Liver (tissue), 9 donors: ENCODE measurements around the gene TAF11L13. TPM values are rescaled to one million over a fixed set of nuclear protein-coding genes. Genes with fewer than 3 reads are reported as not detected.

Source experiments
- DNase-seq: peaks from one replicate; pipeline ENCODE4 v3.0.0-alpha.2; 2017; ENCODE audit warnings: low spot score
- H3K27ac ChIP-seq, 2 donors: one replicate each; pipeline ENCODE4 v1.7.0; 2013; ENCODE audit warnings: inconsistent platforms in 2 of 2, low read length in 2 of 2, control low read depth in 1 of 2, low read depth in 1 of 2, mild to moderate bottlenecking in 1 of 2
- H3K27me3 ChIP-seq, 4 donors: one replicate each; pipeline versions ENCODE4 v1.6.1 to v1.7.0; 2013; ENCODE audit warnings: low read length in 3 of 4, inconsistent platforms in 1 of 4, mild to moderate bottlenecking in 1 of 4, moderate library complexity in 1 of 4; ENCODE audit not compliant: control insufficient read depth in 4 of 4, insufficient read depth in 4 of 4
- H3K36me3 ChIP-seq, 4 donors: one replicate each; pipeline versions ENCODE4 v1.6.1 to v1.7.0; 2013; ENCODE audit warnings: low read length in 3 of 4, mild to moderate bottlenecking in 3 of 4, low read depth in 1 of 4, moderate library complexity in 1 of 4; ENCODE audit not compliant: control insufficient read depth in 4 of 4, insufficient read depth in 3 of 4
- H3K4me1 ChIP-seq, 4 donors: one replicate each; pipeline versions ENCODE4 v1.6.1 to v1.7.0; 2013; ENCODE audit warnings: low read length in 3 of 4, mild to moderate bottlenecking in 3 of 4, moderate library complexity in 1 of 4; ENCODE audit not compliant: control insufficient read depth in 4 of 4, insufficient read depth in 4 of 4
- H3K4me3 ChIP-seq, 3 donors: one replicate each; pipeline versions ENCODE4 v1.6.1 to v1.7.0; 2013; ENCODE audit warnings: low read length in 3 of 3, control low read depth in 1 of 3, low read depth in 1 of 3, mild to moderate bottlenecking in 1 of 3
- H3K9ac ChIP-seq, 2 donors: one replicate each; pipeline ENCODE4 v1.7.0; 2013; ENCODE audit warnings: low read length in 2 of 2, mild to moderate bottlenecking in 2 of 2, moderate library complexity in 2 of 2, control low read depth in 1 of 2, low read depth in 1 of 2
- H3K9me3 ChIP-seq, 4 donors: one replicate each; pipeline versions ENCODE4 v1.6.1 to v1.7.0; 2013; ENCODE audit warnings: low read length in 3 of 4; ENCODE audit not compliant: control insufficient read depth in 4 of 4
- EGR1 ChIP-seq, 2 donors: IDR thresholded peaks; 2 replicates each; pipeline ENCODE4 v1.6.1; 2016 to 2018; ENCODE audit warnings: antibody characterized with exemption in 2 of 2, low read depth in 2 of 2
- FOXA1 ChIP-seq: IDR thresholded peaks from 2 replicates; pipeline ENCODE4 v1.6.1; 2016; ENCODE audit warnings: antibody characterized with exemption
- FOXA2 ChIP-seq: IDR thresholded peaks from 2 replicates; pipeline ENCODE4 v1.6.1; 2016; ENCODE audit warnings: antibody characterized with exemption
- GABPA ChIP-seq, 2 donors: IDR thresholded peaks in 1 of 2; conservative IDR thresholded peaks in 1 of 2; 2 replicates each; pipeline ENCODE4 v1.6.1; 2016; ENCODE audit warnings: antibody characterized with exemption in 2 of 2, mild to moderate bottlenecking in 1 of 2, moderate library complexity in 1 of 2
- HNF4A ChIP-seq, 2 donors: conservative IDR thresholded peaks; 2 replicates each; pipeline ENCODE4 v1.6.1; 2016; ENCODE audit warnings: antibody characterized with exemption in 2 of 2, mild to moderate bottlenecking in 2 of 2
- JUND ChIP-seq, 2 donors: IDR thresholded peaks; 2 replicates each; pipeline ENCODE4 v1.6.1; 2016; ENCODE audit warnings: antibody characterized with exemption in 2 of 2
- NR2F2 ChIP-seq: IDR thresholded peaks from 2 replicates; pipeline ENCODE4 v1.6.1; 2016; ENCODE audit warnings: antibody characterized with exemption
- RAD21 ChIP-seq, 2 donors: IDR thresholded peaks; 2 replicates each; pipeline ENCODE4 v1.6.1; 2016; ENCODE audit warnings: antibody characterized with exemption in 2 of 2, mild to moderate bottlenecking in 2 of 2
- RXRA ChIP-seq, 2 donors: IDR thresholded peaks; 2 replicates each; pipeline ENCODE4 v1.6.1; 2017 to 2018; ENCODE audit warnings: antibody characterized with exemption in 2 of 2, mild to moderate bottlenecking in 1 of 2
- SP1 ChIP-seq: IDR thresholded peaks from 2 replicates; pipeline ENCODE4 v1.6.1; 2018; ENCODE audit warnings: antibody characterized with exemption, mild to moderate bottlenecking
- TAF1 ChIP-seq: conservative IDR thresholded peaks from 2 replicates; pipeline ENCODE4 v1.6.1; 2016; ENCODE audit warnings: antibody characterized with exemption, mild to moderate bottlenecking
- YY1 ChIP-seq: IDR thresholded peaks from 2 replicates; pipeline ENCODE4 v1.6.1; 2016; ENCODE audit warnings: antibody characterized with exemption, mild to moderate bottlenecking
- WGBS: extraction: QIAGEN DNeasy Blood & Tissue Kit; methylation state at CpG from one replicate; pipeline ENCODE4 v1.1.7; 2013; 5-methylcytosine and 5-hydroxymethylcytosine counted together
- polyA plus RNA-seq, 2 donors: library from polyadenylated mRNA; stranded (reverse) in 1 of 2; unstranded in 1 of 2; fragments of 200-250 nt in 1 of 2; fragments of >200 nt in 1 of 2; fragmentation: Nextera tagmentation in 1 of 2; extraction: Ambion mirVana in 1 of 2; gene quantifications; one replicate each; pipeline versions ENCODE4 v1.2.1 to v1.2.3, GENCODE V29; 2013 to 2015
- total RNA-seq, 2 donors: library from RNA; depleted of rRNA; stranded (reverse); fragments of >200 nt; gene quantifications; one replicate each; pipeline ENCODE4 v1.2.3, GENCODE V29; 2014
- TF ChIP-seq, protein P1 (sequence below): IDR thresholded peaks from 2 replicates; pipeline ENCODE4 v1.6.1; 2016; ENCODE audit warnings: antibody characterized with exemption
- TF ChIP-seq, protein P2 (sequence below): IDR thresholded peaks from 2 replicates; pipeline ENCODE4 v1.6.1; 2016; ENCODE audit warnings: antibody characterized with exemption
- TF ChIP-seq, protein P3 (sequence below): IDR thresholded peaks from 2 replicates; pipeline ENCODE4 v1.6.1; 2016; ENCODE audit warnings: antibody characterized with exemption
- TF ChIP-seq, protein P4 (sequence below): fragments of 150-350 bp; IDR thresholded peaks from 2 replicates; pipeline ENCODE4 v1.5.1; 2017; ENCODE audit warnings: improper control_type of control experiment, low read depth, low read length; ENCODE audit not compliant: missing input control
- TF ChIP-seq, protein P5 (sequence below): IDR thresholded peaks from 2 replicates; pipeline ENCODE4 v1.6.1; 2016; ENCODE audit warnings: antibody characterized with exemption, mild to moderate bottlenecking
- donor health status: healthy.
- donor health status: healthy.
- donor health status: healthy.
- donor health status: healthy.
- donor health status: healthy.

TAF11L13 gene
- total and polyA plus RNA-seq, 4 donors: not detected

DNA sequence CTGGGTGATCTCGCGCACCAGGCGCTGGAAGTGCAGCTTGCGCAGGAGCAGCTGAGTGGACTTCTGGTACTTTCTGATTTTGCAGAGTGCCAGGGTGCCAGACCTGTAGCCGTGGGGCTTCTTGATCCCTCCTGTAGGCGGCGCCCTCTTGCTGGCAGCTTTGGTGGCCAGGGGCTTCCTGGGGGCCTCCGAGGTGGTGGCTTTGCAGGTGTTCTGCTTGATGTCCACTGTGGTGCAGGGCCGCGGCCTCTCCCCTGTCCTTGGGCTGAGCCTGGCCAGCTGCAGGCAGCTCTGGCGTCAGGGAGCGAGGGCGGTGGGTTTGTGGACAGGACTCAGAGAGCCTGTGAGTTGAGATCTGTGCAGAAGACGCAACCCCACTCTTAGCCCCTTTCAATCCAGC is 38.5 kb downstream of the TAF11L13 start:
- no peak for DNase-seq
- Histone ChIP-seq H3K27me3 (no peaks in the 10 kb centered on the region), H3K36me3 (no peaks in the 10 kb centered on the region), H3K4me3 (no peak overlapping the region), H3K4me1 (no peaks in the 10 kb centered on the region), H3K9me3 (peaks cover 0 to 3% (median 0%) of the 10 kb centered on the region in 4 donors), H3K27ac (no peak overlapping the region), H3K9ac (no peak overlapping the region)
- TF ChIP-seq RAD21 (IDR thresholded peaks at IDR 0.05): no peak
- no peak for TF ChIP-seq GABPA (IDR thresholded peaks at IDR 0.05 in 1 of 2, conservative IDR thresholded peaks at IDR 0.05 in 1 of 2)
- no peak for TF ChIP-seq TAF1
- no peak for TF ChIP-seq FOXA2
- TF ChIP-seq, protein P1, sequence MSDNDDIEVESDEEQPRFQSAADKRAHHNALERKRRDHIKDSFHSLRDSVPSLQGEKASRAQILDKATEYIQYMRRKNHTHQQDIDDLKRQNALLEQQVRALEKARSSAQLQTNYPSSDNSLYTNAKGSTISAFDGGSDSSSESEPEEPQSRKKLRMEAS: no peak
- TF ChIP-seq NR2F2: no peak
- TF ChIP-seq YY1: no peak
- TF ChIP-seq, protein P2, sequence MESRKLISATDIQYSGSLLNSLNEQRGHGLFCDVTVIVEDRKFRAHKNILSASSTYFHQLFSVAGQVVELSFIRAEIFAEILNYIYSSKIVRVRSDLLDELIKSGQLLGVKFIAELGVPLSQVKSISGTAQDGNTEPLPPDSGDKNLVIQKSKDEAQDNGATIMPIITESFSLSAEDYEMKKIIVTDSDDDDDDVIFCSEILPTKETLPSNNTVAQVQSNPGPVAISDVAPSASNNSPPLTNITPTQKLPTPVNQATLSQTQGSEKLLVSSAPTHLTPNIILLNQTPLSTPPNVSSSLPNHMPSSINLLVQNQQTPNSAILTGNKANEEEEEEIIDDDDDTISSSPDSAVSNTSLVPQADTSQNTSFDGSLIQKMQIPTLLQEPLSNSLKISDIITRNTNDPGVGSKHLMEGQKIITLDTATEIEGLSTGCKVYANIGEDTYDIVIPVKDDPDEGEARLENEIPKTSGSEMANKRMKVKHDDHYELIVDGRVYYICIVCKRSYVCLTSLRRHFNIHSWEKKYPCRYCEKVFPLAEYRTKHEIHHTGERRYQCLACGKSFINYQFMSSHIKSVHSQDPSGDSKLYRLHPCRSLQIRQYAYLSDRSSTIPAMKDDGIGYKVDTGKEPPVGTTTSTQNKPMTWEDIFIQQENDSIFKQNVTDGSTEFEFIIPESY: no peak
- no peak for TF ChIP-seq FOXA1
- TF ChIP-seq, protein P3, sequence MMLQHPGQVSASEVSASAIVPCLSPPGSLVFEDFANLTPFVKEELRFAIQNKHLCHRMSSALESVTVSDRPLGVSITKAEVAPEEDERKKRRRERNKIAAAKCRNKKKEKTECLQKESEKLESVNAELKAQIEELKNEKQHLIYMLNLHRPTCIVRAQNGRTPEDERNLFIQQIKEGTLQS: no peak
- WGBS: 90% methylated on average over 14 of the region's 14 CpGs

DNA sequence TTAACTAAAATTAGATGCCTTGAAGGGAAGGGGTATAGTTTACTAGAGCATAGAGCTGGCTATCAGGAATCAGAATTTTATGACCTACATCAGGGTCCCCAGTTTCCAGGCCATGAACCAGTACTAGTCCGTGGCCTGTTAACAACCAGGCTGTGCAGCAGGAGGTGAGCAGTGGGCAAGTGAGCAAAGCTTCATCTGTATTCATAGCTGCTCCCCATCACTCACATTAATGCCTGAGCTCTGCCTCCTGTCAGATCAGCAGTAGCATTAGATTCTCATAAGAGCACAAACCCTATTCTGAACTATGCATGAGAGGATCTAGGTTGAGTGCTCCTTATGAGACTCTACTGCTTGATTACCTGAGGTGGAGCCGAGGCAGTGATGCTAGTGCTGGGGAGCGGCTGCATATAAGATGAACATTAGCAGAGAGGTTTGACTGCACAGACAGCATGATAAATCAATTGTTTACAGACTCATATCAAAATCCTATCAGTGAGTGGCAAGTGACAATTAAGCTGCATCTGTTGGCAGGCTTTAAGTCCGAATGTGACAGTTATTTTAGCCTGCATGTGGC is 47.0 kb downstream of the TAF11L13 start:
- Histone ChIP-seq H3K4me3 (no peak overlapping the region), H3K9me3 (no peaks in the 10 kb centered on the region), H3K9ac (no peak overlapping the region), H3K27me3 (peaks cover 0 to 2% (median 0%) of the 10 kb centered on the region in 4 donors), H3K27ac (no peak overlapping the region), H3K36me3 (no peaks in the 10 kb centered on the region), H3K4me1 (no peaks in the 10 kb centered on the region)
- WGBS: 71% methylated on average over 4 of the region's 4 CpGs
- TF ChIP-seq, protein P1: no peak
- TF ChIP-seq, protein P2: no peak
- TF ChIP-seq RXRA (IDR thresholded peaks at IDR 0.05) (no peak), YY1 (no peak), NR2F2 (no peak), TAF1 (no peak), EGR1 (IDR thresholded peaks at IDR 0.05; ENCODE audit: low read depth in 2 of 2) (no peak), FOXA1 (no peak), GABPA (IDR thresholded peaks at IDR 0.05 in 1 of 2, conservative IDR thresholded peaks at IDR 0.05 in 1 of 2) (no peak), SP1 (no peak), HNF4A (conservative IDR thresholded peaks at IDR 0.05) (no peak), JUND (IDR thresholded peaks at IDR 0.05) (no peak)
- TF ChIP-seq, protein P3: no peak
- TF ChIP-seq, protein P4, sequence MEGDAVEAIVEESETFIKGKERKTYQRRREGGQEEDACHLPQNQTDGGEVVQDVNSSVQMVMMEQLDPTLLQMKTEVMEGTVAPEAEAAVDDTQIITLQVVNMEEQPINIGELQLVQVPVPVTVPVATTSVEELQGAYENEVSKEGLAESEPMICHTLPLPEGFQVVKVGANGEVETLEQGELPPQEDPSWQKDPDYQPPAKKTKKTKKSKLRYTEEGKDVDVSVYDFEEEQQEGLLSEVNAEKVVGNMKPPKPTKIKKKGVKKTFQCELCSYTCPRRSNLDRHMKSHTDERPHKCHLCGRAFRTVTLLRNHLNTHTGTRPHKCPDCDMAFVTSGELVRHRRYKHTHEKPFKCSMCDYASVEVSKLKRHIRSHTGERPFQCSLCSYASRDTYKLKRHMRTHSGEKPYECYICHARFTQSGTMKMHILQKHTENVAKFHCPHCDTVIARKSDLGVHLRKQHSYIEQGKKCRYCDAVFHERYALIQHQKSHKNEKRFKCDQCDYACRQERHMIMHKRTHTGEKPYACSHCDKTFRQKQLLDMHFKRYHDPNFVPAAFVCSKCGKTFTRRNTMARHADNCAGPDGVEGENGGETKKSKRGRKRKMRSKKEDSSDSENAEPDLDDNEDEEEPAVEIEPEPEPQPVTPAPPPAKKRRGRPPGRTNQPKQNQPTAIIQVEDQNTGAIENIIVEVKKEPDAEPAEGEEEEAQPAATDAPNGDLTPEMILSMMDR: no peak
- TF ChIP-seq, protein P5, sequence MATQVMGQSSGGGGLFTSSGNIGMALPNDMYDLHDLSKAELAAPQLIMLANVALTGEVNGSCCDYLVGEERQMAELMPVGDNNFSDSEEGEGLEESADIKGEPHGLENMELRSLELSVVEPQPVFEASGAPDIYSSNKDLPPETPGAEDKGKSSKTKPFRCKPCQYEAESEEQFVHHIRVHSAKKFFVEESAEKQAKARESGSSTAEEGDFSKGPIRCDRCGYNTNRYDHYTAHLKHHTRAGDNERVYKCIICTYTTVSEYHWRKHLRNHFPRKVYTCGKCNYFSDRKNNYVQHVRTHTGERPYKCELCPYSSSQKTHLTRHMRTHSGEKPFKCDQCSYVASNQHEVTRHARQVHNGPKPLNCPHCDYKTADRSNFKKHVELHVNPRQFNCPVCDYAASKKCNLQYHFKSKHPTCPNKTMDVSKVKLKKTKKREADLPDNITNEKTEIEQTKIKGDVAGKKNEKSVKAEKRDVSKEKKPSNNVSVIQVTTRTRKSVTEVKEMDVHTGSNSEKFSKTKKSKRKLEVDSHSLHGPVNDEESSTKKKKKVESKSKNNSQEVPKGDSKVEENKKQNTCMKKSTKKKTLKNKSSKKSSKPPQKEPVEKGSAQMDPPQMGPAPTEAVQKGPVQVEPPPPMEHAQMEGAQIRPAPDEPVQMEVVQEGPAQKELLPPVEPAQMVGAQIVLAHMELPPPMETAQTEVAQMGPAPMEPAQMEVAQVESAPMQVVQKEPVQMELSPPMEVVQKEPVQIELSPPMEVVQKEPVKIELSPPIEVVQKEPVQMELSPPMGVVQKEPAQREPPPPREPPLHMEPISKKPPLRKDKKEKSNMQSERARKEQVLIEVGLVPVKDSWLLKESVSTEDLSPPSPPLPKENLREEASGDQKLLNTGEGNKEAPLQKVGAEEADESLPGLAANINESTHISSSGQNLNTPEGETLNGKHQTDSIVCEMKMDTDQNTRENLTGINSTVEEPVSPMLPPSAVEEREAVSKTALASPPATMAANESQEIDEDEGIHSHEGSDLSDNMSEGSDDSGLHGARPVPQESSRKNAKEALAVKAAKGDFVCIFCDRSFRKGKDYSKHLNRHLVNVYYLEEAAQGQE: no peak
- DNase-seq: no peak
